H9 (cell line): ENCODE results near the gene APOA1. TPM values are rescaled to one million over a fixed set of nuclear protein-coding genes. Genes with fewer than 3 reads are reported as not detected.

Experiments used
- DNase-seq: peaks from one replicate; pipeline ENCODE4 v3.0.0-alpha.2; 2017
- H2AFZ ChIP-seq: one replicate; pipeline ENCODE4 v1.6.1; 2013; ENCODE audit warnings: mild to moderate bottlenecking, low read length, control low read depth, moderate library complexity
- H2AK5ac ChIP-seq: 2 replicates; pipeline ENCODE4 v1.6.1; 2013; ENCODE audit warnings: low read length, control low read depth, mixed read lengths; ENCODE audit not compliant: insufficient read length
- H2BK120ac ChIP-seq: one replicate; pipeline ENCODE4 v1.6.1; 2013; ENCODE audit warnings: low read depth, mild to moderate bottlenecking, low read length, control low read depth, inconsistent platforms; ENCODE audit not compliant: poor library complexity, severe bottlenecking
- H2BK12ac ChIP-seq: 2 replicates; pipeline ENCODE4 v1.6.1; 2013; ENCODE audit warnings: low read length, control low read depth, mixed read lengths, low read depth; ENCODE audit not compliant: insufficient read length
- H2BK15ac ChIP-seq: 2 replicates; pipeline ENCODE4 v1.6.1; 2013; ENCODE audit warnings: low read depth, low read length, control low read depth
- H2BK20ac ChIP-seq: one replicate; pipeline ENCODE4 v1.6.1; 2013; ENCODE audit warnings: low read depth, mild to moderate bottlenecking, low read length, control low read depth, inconsistent platforms; ENCODE audit not compliant: poor library complexity, severe bottlenecking
- H2BK5ac ChIP-seq: 2 replicates; pipeline ENCODE4 v1.6.1; 2013; ENCODE audit warnings: low read length, control low read depth, mixed read lengths; ENCODE audit not compliant: insufficient read length
- H3K14ac ChIP-seq: 2 replicates; pipeline ENCODE4 v1.6.1; 2013; ENCODE audit warnings: low read length, control low read depth; ENCODE audit not compliant: insufficient read depth
- H3K18ac ChIP-seq: 2 replicates; pipeline ENCODE4 v1.6.1; 2013; ENCODE audit warnings: low read depth, mild to moderate bottlenecking, mixed read lengths, low read length, control low read depth; ENCODE audit not compliant: insufficient read length
- H3K23ac ChIP-seq: 2 replicates; pipeline ENCODE4 v1.6.1; 2013; ENCODE audit warnings: low read length, control low read depth, mixed read lengths, low read depth; ENCODE audit not compliant: insufficient read length
- H3K23me2 ChIP-seq: 2 replicates; pipeline ENCODE4 v1.6.1; 2013; ENCODE audit warnings: low read depth, mild to moderate bottlenecking, mixed read lengths, low read length, control low read depth; ENCODE audit not compliant: insufficient read length, poor library complexity, severe bottlenecking
- H3K27ac ChIP-seq: 2 replicates; pipeline ENCODE4 v1.5.1; 2013; ENCODE audit warnings: low read length, control low read depth, mixed read lengths, low read depth; ENCODE audit not compliant: insufficient read length
- H3K27me3 ChIP-seq: 2 replicates; pipeline ENCODE4 v1.6.1; 2013; ENCODE audit warnings: low read length, control low read depth, inconsistent platforms; ENCODE audit not compliant: insufficient read depth
- H3K4ac ChIP-seq: 2 replicates; pipeline ENCODE4 v1.6.1; 2013; ENCODE audit warnings: low read depth, mild to moderate bottlenecking, control low read depth, inconsistent platforms, low read length, moderate library complexity
- H3K4me1 ChIP-seq: 2 replicates; pipeline ENCODE4 v1.6.1; 2013; ENCODE audit warnings: low read length, control low read depth, inconsistent platforms; ENCODE audit not compliant: insufficient read depth
- H3K4me2 ChIP-seq: 2 replicates; pipeline ENCODE4 v1.6.1; 2013; ENCODE audit warnings: low read length, control low read depth, mixed read lengths; ENCODE audit not compliant: insufficient read length, insufficient read depth
- H3K56ac ChIP-seq: 2 replicates; pipeline ENCODE4 v1.6.1; 2013; ENCODE audit warnings: low read depth, mild to moderate bottlenecking, mixed read lengths, low read length, control low read depth; ENCODE audit not compliant: insufficient read length
- H3K79me1 ChIP-seq: 2 replicates; pipeline ENCODE4 v1.6.1; 2013; ENCODE audit warnings: low read depth, mild to moderate bottlenecking, moderate library complexity, low read length, control low read depth, inconsistent platforms; ENCODE audit not compliant: insufficient read depth, poor library complexity, severe bottlenecking
- H3K79me2 ChIP-seq: 2 replicates; pipeline ENCODE4 v1.6.1; 2013; ENCODE audit warnings: low read length, control low read depth, inconsistent platforms; ENCODE audit not compliant: insufficient read depth
- H3K9ac ChIP-seq: 2 replicates; pipeline ENCODE4 v1.6.1; 2013; ENCODE audit warnings: low read length, control low read depth, mixed read lengths; ENCODE audit not compliant: insufficient read length; ENCODE audit errors: extremely low read depth
- H3K9me3 ChIP-seq: one replicate; pipeline ENCODE4 v1.6.1; 2013; ENCODE audit warnings: low read depth, low read length, inconsistent platforms; ENCODE audit not compliant: control insufficient read depth
- H3T11ph ChIP-seq: one replicate; pipeline ENCODE4 v1.6.1; 2013; ENCODE audit warnings: mild to moderate bottlenecking, low read length, control low read depth, inconsistent platforms
- H4K20me1 ChIP-seq: one replicate; pipeline ENCODE4 v1.6.1; 2013; ENCODE audit not compliant: control insufficient read depth, insufficient read length, insufficient read depth
- H4K5ac ChIP-seq: 2 replicates; pipeline ENCODE4 v1.6.1; 2013; ENCODE audit warnings: low read depth, mild to moderate bottlenecking, mixed read lengths, low read length, control low read depth; ENCODE audit not compliant: insufficient read length
- H4K8ac ChIP-seq: replicated peaks from 2 replicates; pipeline ENCODE4 v1.6.1; 2013; ENCODE audit warnings: low read length, control low read depth, mixed read lengths, low read depth; ENCODE audit not compliant: insufficient read length
- H4K91ac ChIP-seq: 2 replicates; pipeline ENCODE4 v1.6.1; 2013; ENCODE audit warnings: low read depth, mild to moderate bottlenecking, moderate library complexity, mixed read lengths, low read length, control low read depth; ENCODE audit not compliant: insufficient read length
- H3K27ac Mint-ChIP-seq, 3 experiments: 2 replicates in 2 of 3; 3 replicates in 1 of 3; pipeline ENCODE4 v1.8.0; 2020 to 2021; ENCODE audit warnings: mixed read lengths in 3 of 3, mild to moderate bottlenecking in 1 of 3, moderate library complexity in 1 of 3
- H3K27me3 Mint-ChIP-seq: 2 replicates; pipeline ENCODE4 v1.8.0; 2021; ENCODE audit warnings: low read depth, mild to moderate bottlenecking, moderate library complexity, mixed read lengths
- H3K36me3 Mint-ChIP-seq, 3 experiments: 2 replicates in 2 of 3; 3 replicates in 1 of 3; pipeline ENCODE4 v1.8.0; 2020 to 2021; ENCODE audit warnings: low read depth in 3 of 3, mixed read lengths in 3 of 3; ENCODE audit not compliant: insufficient read depth in 1 of 3
- H3K4me1 Mint-ChIP-seq, 2 experiments: 2 replicates each; pipeline ENCODE4 v1.8.0; 2020; ENCODE audit warnings: mixed read lengths in 2 of 2
- H3K4me3 Mint-ChIP-seq, 2 experiments: 2 replicates in 1 of 2; 3 replicates in 1 of 2; pipeline ENCODE4 v1.8.0; 2020 to 2021; ENCODE audit warnings: mild to moderate bottlenecking in 2 of 2, mixed read lengths in 2 of 2, moderate library complexity in 1 of 2
- H3K9me3 Mint-ChIP-seq, 2 experiments: 2 replicates in 1 of 2; 3 replicates in 1 of 2; pipeline ENCODE4 v1.8.0; 2020; ENCODE audit warnings: mild to moderate bottlenecking in 2 of 2, mixed read lengths in 2 of 2, moderate library complexity in 1 of 2
- CTCF ChIP-seq: fragments of 200-600 bp; sonication (generic); conservative IDR thresholded peaks from 3 replicates; pipeline ENCODE4 v1.8.0; 2021; ENCODE audit warnings: antibody characterized with exemption, mild to moderate bottlenecking
- WGBS: extraction: QIAGEN DNeasy Blood & Tissue Kit; methylation state at CpG from one replicate; pipeline ENCODE4 v1.1.7; 2013; ENCODE audit warnings: missing lambda C conversion rate, low lambda C conversion rate, mixed read lengths; ENCODE audit not compliant: insufficient read length; ENCODE audit errors: extremely low coverage; 5-methylcytosine and 5-hydroxymethylcytosine counted together
- total RNA-seq: library from RNA; stranded (reverse); gene quantifications from 2 replicates; pipeline ENCODE4 v1.2.1, GENCODE V29; 2021

Gene APOA1
- total RNA-seq, 1 experiment from 2014 or later = 0.68 TPM

GRCh38 chr11:116821050-116821918 is 16.1 kb downstream of the APOA1 start:
- no peak overlapping the region for H4K91ac ChIP-seq
- H3K27ac Mint-ChIP-seq = no peak overlapping the region
- no peak overlapping the region for H2BK20ac ChIP-seq
- peaks cover 5 to 6% of the 10 kb centered on the region in 2 experiments; a peak in 3 of 4 replicates for H3K4me1 Mint-ChIP-seq
- no peak for DNase-seq
- no peak overlapping the region for H2BK12ac ChIP-seq
- H3K9me3 Mint-ChIP-seq = no peaks in the 10 kb centered on the region
- H3K56ac ChIP-seq = no peak overlapping the region
- no peak overlapping the region for H3K23ac ChIP-seq
- no peak overlapping the region for H4K8ac ChIP-seq
- no peak overlapping the region for H4K5ac ChIP-seq
- no peak overlapping the region; the same call in 1 of the 2 replicates for H3K14ac ChIP-seq
- peaks cover 10% of the 10 kb centered on the region for H3K27me3 Mint-ChIP-seq
- no peak for TF ChIP-seq CTCF
- no peak overlapping the region for H3K18ac ChIP-seq
- no peak overlapping the region for H3K4me3 Mint-ChIP-seq
- no peak overlapping the region for H3K4ac ChIP-seq
- no peaks in the 10 kb centered on the region for H4K20me1 ChIP-seq
- no peaks in the 10 kb centered on the region for H3K79me1 ChIP-seq
- H3K4me2 ChIP-seq = no peak overlapping the region
- no peaks in the 10 kb centered on the region; the same call in 1 of the 2 replicates for H3K4me1 ChIP-seq
- H3K9ac ChIP-seq = no peak overlapping the region
- no peaks in the 10 kb centered on the region for H3K9me3 ChIP-seq
- no CpG with 5 or more reads among the region's 51 CpGs for WGBS
- H3T11ph ChIP-seq = no peak overlapping the region
- no peaks in the 10 kb centered on the region for H3K23me2 ChIP-seq
- H2AFZ ChIP-seq = no peak overlapping the region
- no peaks in the 10 kb centered on the region for H3K27me3 ChIP-seq
- H2BK15ac ChIP-seq = no peak overlapping the region
- H3K36me3 Mint-ChIP-seq = no peaks in the 10 kb centered on the region
- H3K27ac ChIP-seq = no peak overlapping the region
- no peak overlapping the region for H2BK5ac ChIP-seq
- H2AK5ac ChIP-seq = no peak overlapping the region
- no peaks in the 10 kb centered on the region for H3K79me2 ChIP-seq
- H2BK120ac ChIP-seq = no peak overlapping the region
